ENCODE results near the gene CNOT3.

GRCh38 chr19:54133957-54134590 is 3.5 kb upstream of the CNOT3 start:
- TF ChIP-seq CTCF (IDR thresholded peaks at IDR 0.05 in 4 of 5, conservative IDR thresholded peaks at IDR 0.05 in 1 of 5) (no peak), POLR2A (IDR thresholded peaks at IDR 0.05) (no peak)
